NK-92 (cell line): Measurements from ENCODE around the gene ATP8A2.
"Not testable (repeated sequence)": the region's sequence is repeated elsewhere in the genome, so short reads cannot be mapped to it uniquely, and the experiment has no call there.

Experiments used
- DNase-seq: peaks from one replicate; lab custom pipeline; 2025; ENCODE audit not compliant: unreplicated experiment; lab: John Stamatoyannopoulos, UW

The ATP8A2 gene

GRCh38 chr13:26058704-26059103, 686.9 kb downstream of the ATP8A2 start:
- DNase-seq: no peak

DNA sequence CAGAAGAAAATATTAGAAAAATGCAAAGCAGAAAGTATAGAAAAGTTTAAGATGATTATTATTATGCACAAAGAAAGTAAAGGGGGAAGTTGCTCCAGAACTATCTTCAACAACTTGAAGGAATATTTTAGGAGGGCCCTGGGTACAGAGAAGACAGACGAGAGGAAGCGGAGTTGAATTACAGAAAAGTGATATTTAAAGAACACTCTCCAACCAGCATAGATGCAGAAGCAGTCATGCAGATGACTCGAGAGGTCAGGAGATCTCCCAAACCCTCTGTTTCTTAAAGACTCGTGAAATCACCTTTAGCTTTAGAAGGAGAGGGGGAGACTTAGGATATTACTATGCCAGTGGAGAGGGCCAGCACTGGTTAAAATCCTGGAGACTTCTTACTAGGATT, 688.6 kb downstream of the ATP8A2 start:
- DNase-seq: no peak

GRCh38 chr13:26061256-26061655, 689.5 kb downstream of the ATP8A2 start:
- no peak for DNase-seq

- DNase-seq: no peak
Observed at GRCh38 chr13:26061947-26062346, 690.2 kb downstream of the ATP8A2 start.

- DNase-seq: no peak
Observed at GRCh38 chr13:26062853-26063444, 691.2 kb downstream of the ATP8A2 start.

GRCh38 chr13:26066492-26066891, 694.7 kb downstream of the ATP8A2 start:
- not testable (repeated sequence) for DNase-seq

GRCh38 chr13:26067601-26068000, 695.8 kb downstream of the ATP8A2 start:
- DNase-seq: no peak

GRCh38 chr13:26068372-26068771, 696.6 kb downstream of the ATP8A2 start:
- DNase-seq: not testable (repeated sequence)

GRCh38 chr13:26069642-26070041, 697.9 kb downstream of the ATP8A2 start:
- DNase-seq: not testable (repeated sequence)

DNA sequence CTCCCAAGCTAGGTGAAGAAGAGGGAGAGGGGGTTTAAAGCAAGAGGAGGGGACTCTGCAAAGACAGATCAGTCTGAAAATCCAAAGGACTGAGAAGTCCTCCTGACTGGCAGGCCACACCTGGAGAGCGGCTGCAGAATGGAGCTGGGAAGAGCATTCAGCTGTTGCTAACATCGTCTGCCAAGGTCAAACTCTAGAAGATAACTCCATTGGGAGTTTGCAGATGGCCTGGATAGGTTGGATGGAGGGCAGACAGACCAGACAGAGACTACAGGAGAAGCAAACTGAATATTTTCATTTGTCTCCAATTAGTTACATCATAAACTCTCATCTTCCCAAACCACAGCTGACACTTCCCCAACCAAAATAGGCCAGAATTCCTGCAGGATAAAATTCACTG, 699.9 kb downstream of the ATP8A2 start:
- DNase-seq: no peak

GRCh38 chr13:26072335-26072734, 700.6 kb downstream of the ATP8A2 start:
- DNase-seq: not testable (repeated sequence)

DNA sequence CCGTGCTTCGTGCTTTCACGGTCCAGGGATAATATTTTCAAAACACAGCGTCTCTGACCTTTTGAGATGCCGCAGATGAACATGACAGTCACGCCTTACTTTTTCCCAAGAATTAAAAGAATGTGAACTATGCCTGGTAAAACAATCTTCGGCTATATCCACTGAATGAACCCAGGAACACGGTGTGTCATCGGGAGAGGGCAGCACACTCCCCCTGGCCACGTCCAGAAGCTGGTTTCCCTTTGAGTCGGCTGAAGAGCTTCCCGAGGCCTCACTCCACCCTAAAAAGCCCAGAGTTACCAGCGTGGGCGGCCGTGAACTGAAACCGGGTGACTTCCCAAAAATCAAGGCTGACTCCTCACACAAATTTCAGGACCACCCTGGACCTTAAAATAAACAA, 702.9 kb downstream of the ATP8A2 start:
- no peak for DNase-seq
